ENCODE measurements around the gene NAALADL2.

NAALADL2 gene

DNA sequence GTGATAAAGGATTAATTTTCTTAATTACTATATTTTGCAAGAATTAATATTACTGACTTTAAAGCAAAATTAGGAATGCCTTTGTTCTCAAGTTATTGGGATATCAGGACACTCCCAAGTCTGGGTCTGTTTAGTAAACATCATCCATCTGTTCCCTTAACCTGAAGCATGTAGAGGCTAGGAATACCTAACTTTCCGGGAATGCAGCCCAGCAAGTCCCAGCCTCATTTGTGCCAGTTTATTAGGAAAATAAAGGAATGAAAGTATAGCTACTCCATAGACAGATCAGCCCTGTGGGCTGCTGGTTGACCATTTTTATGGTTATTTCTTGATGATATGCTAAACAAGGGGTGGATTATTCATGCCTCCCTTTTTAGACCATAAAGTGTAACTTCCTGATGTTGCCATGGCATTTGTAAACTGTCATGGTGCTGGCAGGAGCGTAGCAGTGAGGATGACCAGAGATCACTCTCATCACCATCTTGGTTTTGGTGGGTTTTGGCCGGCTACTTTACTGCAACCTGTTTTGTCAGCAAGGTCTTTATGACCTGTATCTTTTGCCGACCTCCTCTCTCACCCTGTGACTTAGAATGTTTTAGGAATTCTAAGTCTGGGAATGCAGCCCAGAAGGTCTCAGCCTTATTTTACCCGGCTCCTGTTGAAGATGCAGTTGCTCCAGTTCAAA lies 540.2 kb downstream of the NAALADL2 start:
- Histone ChIP-seq H3K4me1 (peaks cover 0 to 19% (median 1%) of the 10 kb centered on the region in 4 donors), H3K9me3 (no peaks in the 10 kb centered on the region), H3K36me3 (no peaks in the 10 kb centered on the region), H3K27me3 (no peaks in the 10 kb centered on the region), H3K4me3 (no peak overlapping the region), H3K27ac (no peak overlapping the region)
- no peak for DNase-seq
- TF ChIP-seq, protein P1, sequence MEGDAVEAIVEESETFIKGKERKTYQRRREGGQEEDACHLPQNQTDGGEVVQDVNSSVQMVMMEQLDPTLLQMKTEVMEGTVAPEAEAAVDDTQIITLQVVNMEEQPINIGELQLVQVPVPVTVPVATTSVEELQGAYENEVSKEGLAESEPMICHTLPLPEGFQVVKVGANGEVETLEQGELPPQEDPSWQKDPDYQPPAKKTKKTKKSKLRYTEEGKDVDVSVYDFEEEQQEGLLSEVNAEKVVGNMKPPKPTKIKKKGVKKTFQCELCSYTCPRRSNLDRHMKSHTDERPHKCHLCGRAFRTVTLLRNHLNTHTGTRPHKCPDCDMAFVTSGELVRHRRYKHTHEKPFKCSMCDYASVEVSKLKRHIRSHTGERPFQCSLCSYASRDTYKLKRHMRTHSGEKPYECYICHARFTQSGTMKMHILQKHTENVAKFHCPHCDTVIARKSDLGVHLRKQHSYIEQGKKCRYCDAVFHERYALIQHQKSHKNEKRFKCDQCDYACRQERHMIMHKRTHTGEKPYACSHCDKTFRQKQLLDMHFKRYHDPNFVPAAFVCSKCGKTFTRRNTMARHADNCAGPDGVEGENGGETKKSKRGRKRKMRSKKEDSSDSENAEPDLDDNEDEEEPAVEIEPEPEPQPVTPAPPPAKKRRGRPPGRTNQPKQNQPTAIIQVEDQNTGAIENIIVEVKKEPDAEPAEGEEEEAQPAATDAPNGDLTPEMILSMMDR (IDR thresholded peaks at IDR 0.05): no peak
- intact Hi-C loops (cut with DNase I; ENCODE audit: low total_unique reads): no loop called here

DNA sequence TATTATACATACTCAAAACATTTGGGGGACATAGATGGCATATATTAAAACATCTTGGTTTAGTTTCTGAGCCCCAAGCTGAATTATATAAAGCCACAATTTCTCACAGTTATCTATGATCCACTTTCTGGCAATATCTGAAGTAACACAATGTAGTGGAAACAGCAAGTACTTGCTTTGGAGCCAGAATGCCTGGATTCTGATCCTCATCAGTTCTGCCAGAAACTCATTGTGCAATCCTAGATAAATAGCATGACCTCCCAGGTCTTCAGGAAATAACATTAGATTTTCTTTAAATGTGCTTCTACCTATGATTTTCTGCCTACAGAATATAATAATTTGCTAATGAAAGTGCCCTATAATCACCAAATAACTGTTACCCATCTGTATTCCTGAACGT lies 544.9 kb downstream of the NAALADL2 start:
- intact Hi-C loops (cut with DNase I; ENCODE audit: low total_unique reads): no loop called here
- DNase-seq: peak in 1 of 2 donors; percentile 21
- no peak overlapping the region for H3K27ac ChIP-seq
- no peaks in the 10 kb centered on the region for H3K36me3 ChIP-seq
- no peak overlapping the region for H3K4me3 ChIP-seq
- H3K4me1 ChIP-seq: peaks cover 0 to 15% (median 2%) of the 10 kb centered on the region in 4 donors
- H3K9me3 ChIP-seq: no peaks in the 10 kb centered on the region
- no peaks in the 10 kb centered on the region for H3K27me3 ChIP-seq
- TF ChIP-seq, protein P1 (IDR thresholded peaks at IDR 0.05): no peak

DNA sequence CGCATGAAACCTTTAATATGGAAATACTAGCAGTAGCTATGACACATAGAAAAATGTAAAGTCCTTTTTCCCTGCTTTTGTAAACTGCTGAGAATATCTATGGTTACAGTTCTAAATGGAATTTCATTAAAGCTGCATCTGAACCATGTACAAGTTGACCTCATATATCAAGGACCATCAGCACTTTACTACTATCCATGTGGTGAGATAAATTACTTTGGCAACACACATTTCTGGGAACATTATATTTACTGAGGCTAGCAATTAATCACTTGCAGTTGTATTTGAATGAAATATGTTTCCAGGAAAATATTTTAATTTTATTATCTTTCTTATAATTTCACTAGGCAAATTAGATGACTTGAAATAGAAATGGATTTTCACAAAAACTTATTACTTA lies 545.5 kb downstream of the NAALADL2 start:
- no peak for DNase-seq
- TF ChIP-seq, protein P1 (IDR thresholded peaks at IDR 0.05): no peak
- H3K36me3 ChIP-seq: no peaks in the 10 kb centered on the region
- H3K27me3 ChIP-seq: no peaks in the 10 kb centered on the region
- intact Hi-C loops (cut with DNase I; ENCODE audit: low total_unique reads): no loop called here
- peaks cover 0 to 9% (median 2%) of the 10 kb centered on the region in 4 donors for H3K4me1 ChIP-seq
- H3K4me3 ChIP-seq: no peak overlapping the region
- no peaks in the 10 kb centered on the region for H3K9me3 ChIP-seq
- no peak overlapping the region for H3K27ac ChIP-seq

DNA sequence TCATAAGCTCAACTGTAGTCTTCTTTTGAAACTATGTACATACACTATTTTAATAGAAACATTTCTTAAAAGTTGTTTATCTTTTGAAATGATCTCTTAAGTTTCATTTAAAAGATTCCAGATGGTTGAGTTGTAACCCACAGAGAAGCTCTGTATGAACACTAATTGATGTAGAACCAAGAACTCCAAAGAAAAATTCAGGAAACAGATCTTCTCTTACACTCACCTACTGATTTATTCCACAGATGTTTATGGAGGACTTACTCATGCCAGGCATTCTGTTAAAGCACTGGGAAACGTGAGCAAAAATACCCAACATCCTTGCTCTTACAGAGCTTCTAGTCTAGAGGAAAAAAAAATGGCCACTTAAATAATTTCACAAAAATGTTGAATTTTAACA lies 551.1 kb downstream of the NAALADL2 start:
- DNase-seq: no peak
- intact Hi-C loops (cut with DNase I; ENCODE audit: low total_unique reads): no loop called here
- Histone ChIP-seq H3K27ac (no peak overlapping the region), H3K27me3 (no peaks in the 10 kb centered on the region), H3K4me1 (no peaks in the 10 kb centered on the region), H3K4me3 (no peak overlapping the region), H3K36me3 (no peaks in the 10 kb centered on the region), H3K9me3 (no peaks in the 10 kb centered on the region)
- TF ChIP-seq, protein P1 (IDR thresholded peaks at IDR 0.05): no peak

DNA sequence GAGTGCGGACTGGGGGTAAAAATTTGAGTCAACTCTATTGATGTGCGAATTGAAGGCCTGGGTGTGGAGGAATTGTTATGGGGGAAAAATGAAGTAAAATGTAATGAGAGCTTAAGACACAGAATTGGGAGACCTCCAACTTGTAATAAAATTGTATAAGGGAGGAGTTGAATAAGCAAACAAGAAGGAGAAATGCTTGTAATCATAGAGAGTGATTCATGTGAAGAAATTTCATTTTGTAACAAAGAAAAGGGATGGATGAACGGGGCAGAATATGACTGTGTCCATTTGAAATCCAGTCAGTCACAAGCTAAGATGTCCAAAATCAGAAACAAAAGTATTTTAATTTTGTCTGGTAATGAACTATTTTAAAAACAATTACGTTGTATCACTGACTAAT lies 552.3 kb downstream of the NAALADL2 start:
- Histone ChIP-seq H3K27me3 (no peaks in the 10 kb centered on the region), H3K4me3 (no peak overlapping the region), H3K4me1 (no peaks in the 10 kb centered on the region), H3K36me3 (no peaks in the 10 kb centered on the region), H3K9me3 (no peaks in the 10 kb centered on the region), H3K27ac (no peak overlapping the region)
- no peak for DNase-seq
- intact Hi-C loops (cut with DNase I; ENCODE audit: low total_unique reads): no loop called here
- TF ChIP-seq, protein P1 (IDR thresholded peaks at IDR 0.05): no peak

Data from tibial artery (tissue), 4 donors.